Middle frontal gyrus (tissue), 1 donor: ENCODE measurements around the gene CPM.
"Not testable (repeated sequence)": the region's sequence is repeated elsewhere in the genome, so short reads cannot be mapped to it uniquely, and the experiment has no call there.

ENCODE experiments used
- DNase-seq: peaks from one replicate; pipeline ENCODE4 v3.0.0-alpha.2; 2015; ENCODE audit warnings: low spot score; ENCODE audit errors: extremely low spot score

Gene CPM

DNA sequence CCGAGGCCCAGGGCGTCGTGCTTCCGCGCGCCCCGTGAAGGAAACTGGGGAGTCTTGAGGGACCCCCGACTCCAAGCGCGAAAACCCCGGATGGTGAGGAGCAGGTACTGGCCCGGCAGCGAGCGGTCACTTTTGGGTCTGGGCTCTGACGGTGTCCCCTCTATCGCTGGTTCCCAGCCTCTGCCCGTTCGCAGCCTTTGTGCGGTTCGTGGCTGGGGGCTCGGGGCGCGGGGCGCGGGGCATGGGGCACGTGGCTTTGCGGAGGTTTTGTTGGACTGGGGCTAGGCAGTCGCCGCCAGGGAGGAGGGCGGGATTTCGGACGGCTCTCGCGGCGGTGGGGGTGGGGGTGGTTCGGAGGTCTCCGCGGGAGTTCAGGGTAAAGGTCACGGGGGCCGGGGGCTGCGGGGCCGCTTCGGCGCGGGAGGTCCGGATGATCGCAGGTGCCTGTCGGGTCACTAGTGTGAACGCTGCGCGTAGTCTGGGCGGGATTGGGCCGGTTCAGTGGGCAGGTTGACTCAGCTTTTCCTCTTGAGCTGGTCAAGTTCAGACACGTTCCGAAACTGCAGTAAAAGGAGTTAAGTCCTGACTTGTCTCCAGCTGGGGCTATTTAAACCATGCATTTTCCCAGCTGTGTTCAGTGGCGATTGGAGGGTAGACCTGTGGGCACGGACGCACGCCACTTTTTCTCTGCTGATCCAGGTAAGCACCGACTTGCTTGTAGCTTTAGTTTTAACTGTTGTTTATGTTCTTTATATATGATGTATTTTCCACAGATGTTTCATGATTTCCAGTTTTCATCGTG is 124.4 kb downstream of the CPM start:
- no peak for DNase-seq

DNA sequence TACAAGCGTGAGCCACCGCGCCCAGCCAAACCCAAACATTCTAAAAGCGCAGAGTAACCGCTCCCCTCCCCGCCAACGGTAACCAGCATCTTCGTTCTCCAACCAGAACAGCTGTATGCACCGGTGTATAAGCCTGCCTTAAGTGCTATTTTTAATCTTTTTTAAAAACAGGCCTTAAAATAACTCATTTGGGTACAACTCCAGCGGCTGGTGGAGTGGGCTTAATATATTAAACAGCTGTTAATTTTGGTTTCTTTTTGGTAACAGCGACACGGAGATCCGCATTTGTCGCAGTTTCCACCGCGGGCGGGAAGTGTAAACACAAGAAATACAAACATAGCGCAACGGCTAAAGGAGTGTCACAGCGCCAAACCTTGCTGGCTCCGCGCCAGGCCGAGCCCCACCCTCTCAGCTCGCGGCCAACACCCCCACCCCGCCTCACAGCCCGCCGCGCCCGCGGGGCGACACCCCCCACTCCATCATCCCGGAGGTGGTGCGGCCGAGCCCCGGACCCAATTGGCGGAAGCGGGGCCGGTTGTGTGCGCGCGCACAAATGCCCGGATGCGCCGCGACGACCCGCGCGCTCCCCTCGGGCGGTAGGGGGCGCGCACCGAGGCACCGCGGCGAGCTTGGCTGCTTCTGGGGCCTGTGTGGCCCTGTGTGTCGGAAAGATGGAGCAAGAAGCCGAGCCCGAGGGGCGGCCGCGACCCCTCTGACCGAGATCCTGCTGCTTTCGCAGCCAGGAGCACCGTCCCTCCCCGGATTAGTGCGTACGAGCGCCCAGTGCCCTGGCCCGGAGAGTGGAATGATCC is 125.2 kb downstream of the CPM start, which contains the start of gene MDM2:
Gene MDM2 (plus strand): TSS at position 602 of the 812 bp plus-strand sequence. CDS start 301 bp downstream, outside the sequence.
- DNase-seq = peak; percentile 82

DNA sequence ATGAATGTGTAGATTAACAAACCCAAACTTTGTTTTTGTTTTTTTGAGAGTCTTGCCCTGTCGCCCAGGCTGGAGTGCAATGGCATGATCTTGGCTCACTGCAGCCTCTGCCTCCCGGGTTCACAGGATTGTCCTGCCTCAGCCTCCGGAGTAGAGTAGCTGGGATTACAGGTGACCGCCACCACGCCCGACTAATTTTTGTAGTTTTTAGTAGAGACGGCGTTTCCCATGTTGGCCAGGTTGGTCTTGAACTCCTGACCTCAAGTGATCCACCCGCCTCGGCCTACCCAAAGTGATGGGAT is 125.7 kb downstream of the CPM start:
- not testable (repeated sequence) for DNase-seq

DNA sequence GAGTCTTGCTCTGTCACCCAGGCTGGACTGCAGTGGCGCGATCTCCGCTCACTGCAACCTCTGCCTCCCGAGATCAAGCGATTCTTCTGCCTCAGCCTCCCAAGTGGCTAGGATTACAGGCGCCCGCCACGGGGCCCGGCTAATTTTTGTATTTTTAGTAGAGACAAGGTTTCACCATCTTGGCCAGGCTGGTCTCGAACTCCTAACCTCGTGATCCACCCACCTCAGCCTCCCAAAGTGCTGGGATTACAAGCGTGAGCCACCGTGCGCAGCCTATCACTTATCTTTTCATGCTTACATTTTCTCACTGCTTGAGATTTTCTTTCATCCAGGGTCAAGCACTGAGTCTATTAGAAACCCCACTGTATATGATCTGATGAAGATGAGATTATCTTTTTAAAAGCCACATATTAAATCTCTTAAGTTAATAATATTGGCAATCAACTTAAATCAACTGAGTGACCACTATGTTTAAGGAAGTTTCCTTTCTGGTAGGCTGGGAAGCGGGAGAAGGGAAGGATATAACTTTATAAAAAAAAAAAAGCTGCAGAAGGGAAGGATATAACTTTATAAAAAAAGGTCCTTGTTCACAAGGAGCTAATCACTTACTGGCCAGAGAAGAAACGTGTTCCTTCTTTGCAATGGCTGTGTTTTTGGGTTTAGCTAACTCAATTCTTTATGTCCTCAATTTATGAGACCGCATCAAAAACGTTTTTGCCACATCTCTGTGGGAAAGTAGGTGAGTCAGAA is 126.3 kb downstream of the CPM start:
- no peak for DNase-seq

DNA sequence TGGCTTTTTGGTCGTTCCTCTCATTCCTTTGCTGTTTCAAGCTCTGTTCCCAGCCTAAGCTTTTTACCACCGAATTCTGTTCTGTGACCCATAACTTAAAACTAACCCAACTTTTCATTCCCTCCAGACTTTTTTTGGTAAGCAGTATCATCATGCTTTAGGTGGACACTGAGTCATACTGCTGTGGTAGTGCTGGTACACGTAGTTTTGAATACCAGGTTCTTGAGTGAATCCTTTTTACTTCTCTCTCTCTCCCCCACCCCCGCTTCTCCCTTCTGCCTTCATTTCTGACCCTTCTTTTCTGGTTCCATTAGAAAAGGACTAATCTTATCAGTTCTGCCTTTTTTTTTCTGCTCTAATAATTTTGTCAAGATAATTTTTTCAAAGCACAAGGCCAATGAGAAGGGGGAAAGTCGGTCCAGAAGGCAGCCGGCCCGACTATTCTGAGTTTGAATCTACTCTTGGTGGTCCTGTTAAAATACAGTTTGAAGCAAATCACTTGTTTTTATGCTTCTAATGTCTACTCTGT is 127.3 kb downstream of the CPM start:
- no peak for DNase-seq

DNA sequence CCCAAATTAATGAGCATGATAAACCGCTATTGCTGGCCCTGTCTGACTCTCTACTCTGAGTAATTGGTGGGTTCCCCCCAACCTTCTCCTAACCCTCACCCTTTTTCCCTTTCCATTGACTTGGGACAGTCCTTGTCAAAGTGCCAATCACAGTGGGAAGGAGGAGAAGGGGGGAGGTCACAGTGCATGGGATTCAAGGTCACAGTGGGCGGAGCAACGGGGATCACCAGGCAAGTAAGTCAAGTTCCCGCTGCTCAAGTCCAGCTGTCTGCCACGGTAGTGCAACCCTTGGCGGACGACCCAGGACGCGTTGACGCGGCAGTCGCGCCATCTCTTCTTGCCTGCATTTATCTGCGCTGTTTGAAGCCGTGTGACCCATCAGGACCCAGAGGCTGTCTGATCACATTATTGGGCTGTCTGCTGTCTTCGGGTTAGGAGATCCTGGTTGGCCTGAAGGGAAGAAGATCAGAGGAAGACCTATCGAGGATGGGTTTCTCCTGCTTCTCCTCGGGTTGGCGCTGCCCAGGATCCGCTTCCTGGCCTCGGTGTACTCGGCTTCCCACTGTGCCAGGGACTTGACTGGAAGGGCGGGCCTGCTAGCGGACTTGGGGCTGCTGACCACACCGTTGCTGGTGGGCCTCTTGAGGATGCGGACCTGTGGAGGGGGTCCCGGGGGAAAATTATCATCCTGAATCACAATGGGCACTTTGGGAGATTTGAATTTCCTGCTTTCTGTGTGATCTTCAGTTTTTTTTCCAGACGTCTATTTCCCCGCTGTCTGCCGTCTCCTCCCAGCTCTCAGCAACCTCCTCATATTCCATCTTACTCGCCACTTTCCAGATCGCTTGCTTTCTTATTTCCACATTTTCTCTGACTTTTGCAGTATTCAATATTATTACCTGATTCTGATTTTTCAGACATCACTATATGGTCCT is 128.0 kb downstream of the CPM start:
- DNase-seq = no peak

DNA sequence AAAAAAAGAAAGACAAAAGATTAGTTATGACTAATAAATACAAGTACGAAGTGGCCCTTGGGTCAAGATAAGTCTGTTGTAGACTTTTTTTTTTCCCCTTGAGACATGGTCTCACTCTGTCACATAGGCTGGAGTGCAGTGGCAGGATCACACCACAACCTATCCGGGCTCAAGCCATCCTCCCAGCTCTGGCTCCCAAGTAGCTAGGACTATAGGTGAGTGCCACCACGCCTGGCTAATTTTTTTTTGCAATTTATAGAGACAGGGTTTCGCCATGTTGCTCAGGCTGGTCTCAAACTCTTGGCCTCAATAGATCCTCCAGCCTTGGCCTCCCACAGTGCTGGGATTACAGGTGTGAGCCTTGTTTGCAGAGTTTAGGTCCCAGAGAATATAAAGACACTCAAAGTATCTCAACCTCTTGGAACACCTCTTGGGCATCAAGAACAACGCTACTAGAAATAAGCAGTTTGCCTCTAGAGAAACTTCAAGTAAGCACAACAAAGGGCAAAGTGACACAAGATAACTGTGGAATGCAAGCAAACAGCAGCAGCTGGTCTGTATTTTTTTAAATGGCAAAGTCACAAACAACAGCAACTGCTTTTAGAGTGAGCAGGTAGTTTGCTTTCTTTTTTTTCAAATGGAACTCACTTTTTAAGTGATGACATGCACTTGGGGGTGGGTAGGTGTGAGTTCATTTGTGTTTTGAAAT is 128.9 kb downstream of the CPM start:
- DNase-seq = no peak

DNA sequence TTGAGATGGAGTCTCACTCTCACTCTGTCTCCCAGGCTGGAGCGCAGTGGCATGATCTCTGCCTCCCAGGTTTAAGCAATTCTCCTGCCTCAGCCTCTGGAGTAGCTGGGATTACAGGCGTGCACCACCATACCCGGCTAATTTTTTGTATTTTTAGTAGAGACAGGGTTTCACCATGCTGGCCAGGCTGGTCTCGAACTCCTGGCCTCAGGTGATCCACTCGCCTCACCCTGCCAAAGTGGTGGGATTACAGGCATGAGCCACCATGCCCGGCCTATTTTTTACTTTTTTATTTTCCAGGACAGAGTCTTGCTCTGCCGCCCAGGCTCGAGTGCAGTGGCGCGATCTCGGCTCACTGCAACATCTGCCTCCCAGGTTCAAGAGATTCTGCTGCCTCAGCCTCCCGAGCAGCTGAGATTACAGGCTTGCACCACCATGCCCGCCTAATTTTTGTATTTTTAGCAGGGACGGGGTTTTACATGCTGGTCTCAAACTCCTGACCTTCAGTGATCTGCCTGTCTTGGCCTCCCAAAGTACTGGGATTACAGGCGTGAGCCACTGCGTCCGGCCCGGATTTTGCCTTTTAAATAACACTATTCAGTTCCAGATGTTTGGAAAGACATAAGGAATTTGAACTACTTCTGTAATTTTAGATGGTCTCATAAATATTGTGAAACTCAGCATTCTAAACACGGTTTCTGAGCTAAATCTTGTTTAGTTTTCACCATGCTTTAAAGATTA is 129.9 kb downstream of the CPM start:
- not testable (repeated sequence) for DNase-seq

DNA sequence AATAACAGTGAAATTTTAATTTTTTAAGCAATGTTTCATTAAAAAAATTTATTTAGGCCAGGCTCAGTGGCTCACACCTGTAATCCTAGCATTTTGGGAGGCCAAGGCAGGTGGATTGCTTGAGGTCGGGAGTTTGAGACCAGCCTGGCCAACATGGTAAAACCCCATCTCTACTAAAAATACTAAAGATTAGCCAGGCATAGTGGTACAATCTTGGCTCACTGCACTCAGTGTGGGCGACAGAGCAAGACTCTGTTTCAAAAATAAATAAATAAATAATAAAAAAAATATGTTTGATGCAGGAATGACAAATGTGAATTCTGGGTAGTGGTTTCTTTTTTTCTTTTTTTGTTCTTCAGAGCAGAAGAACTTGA is 130.6 kb downstream of the CPM start:
- not testable (repeated sequence) for DNase-seq
